ENCODE results near the gene RIN2. TPM values are rescaled to one million over a fixed set of nuclear protein-coding genes. Genes with fewer than 3 reads are reported as not detected.

Gene RIN2
- total RNA-seq, 1 experiment from 2014 or later = 1.0 TPM

GRCh38 chr20:19745106-19745505, 13.0 kb upstream of the RIN2 start:
- no peak overlapping the region for H3K4me3 Mint-ChIP-seq
- no peak overlapping the region for H3K14ac ChIP-seq (ENCODE audit: insufficient read depth, low read length)
- no peak overlapping the region for H4K91ac ChIP-seq (ENCODE audit: insufficient read length, low read depth, low read length)
- H2BK12ac ChIP-seq (ENCODE audit: insufficient read length, low read depth, low read length) = no peak overlapping the region
- H4K8ac ChIP-seq (replicated peaks; ENCODE audit: insufficient read length, low read depth, low read length) = no peak overlapping the region
- no peak for DNase-seq
- H3K4ac ChIP-seq (ENCODE audit: low read depth, low read length) = no peak overlapping the region
- H3K9ac ChIP-seq (ENCODE audit: extremely low read depth, insufficient read length, low read length) = no peak overlapping the region
- H3K36me3 Mint-ChIP-seq (ENCODE audit: insufficient read depth in 1 of 3, low read depth in 3 of 3) = peaks cover 0 to 5% (median 3%) of the 10 kb centered on the region in 3 experiments; a peak in 1 of 7 replicates
- no peaks in the 10 kb centered on the region for H3K23me2 ChIP-seq (ENCODE audit: insufficient read length, low read depth, low read length, poor library complexity, severe bottlenecking)
- no peaks in the 10 kb centered on the region; the same call in 1 of the 2 replicates for H3K4me1 ChIP-seq (ENCODE audit: insufficient read depth, low read length)
- no peak overlapping the region for H4K5ac ChIP-seq (ENCODE audit: insufficient read length, low read depth, low read length)
- H2AK5ac ChIP-seq (ENCODE audit: insufficient read length, low read length) = no peak overlapping the region
- H2AFZ ChIP-seq (ENCODE audit: low read length) = no peak overlapping the region
- no peak for TF ChIP-seq CTCF (conservative IDR thresholded peaks at IDR 0.05)
- no peak overlapping the region for H3K27ac Mint-ChIP-seq
- H2BK15ac ChIP-seq (ENCODE audit: low read depth, low read length) = no peak overlapping the region
- H3K27ac ChIP-seq (ENCODE audit: insufficient read length, low read depth, low read length) = no peak overlapping the region
- H3K23ac ChIP-seq (ENCODE audit: insufficient read length, low read depth, low read length) = no peak overlapping the region
- H3K4me1 Mint-ChIP-seq = peaks cover 16 to 20% of the 10 kb centered on the region in 2 experiments
- H3K56ac ChIP-seq (ENCODE audit: insufficient read length, low read depth, low read length) = no peak overlapping the region
- H3T11ph ChIP-seq (ENCODE audit: low read length) = no peak overlapping the region
- no peaks in the 10 kb centered on the region for H3K9me3 ChIP-seq (ENCODE audit: control insufficient read depth, low read depth, low read length)
- H2BK5ac ChIP-seq (ENCODE audit: insufficient read length, low read length) = no peak overlapping the region
- H3K18ac ChIP-seq (ENCODE audit: insufficient read length, low read depth, low read length) = no peak overlapping the region
- H4K20me1 ChIP-seq (ENCODE audit: control insufficient read depth, insufficient read depth, insufficient read length) = no peaks in the 10 kb centered on the region
- H2BK120ac ChIP-seq (ENCODE audit: low read depth, low read length, poor library complexity, severe bottlenecking) = no peak overlapping the region
- no peaks in the 10 kb centered on the region for H3K79me2 ChIP-seq (ENCODE audit: insufficient read depth, low read length)
- no CpG with 5 or more reads among the region's 3 CpGs for WGBS (ENCODE audit: extremely low coverage, insufficient read length, low lambda C conversion rate)
- H3K79me1 ChIP-seq (ENCODE audit: insufficient read depth, low read depth, low read length, poor library complexity, severe bottlenecking) = no peaks in the 10 kb centered on the region
- H3K9me3 Mint-ChIP-seq = peaks cover 11 to 13% of the 10 kb centered on the region in 2 experiments
- no peak overlapping the region for H3K4me2 ChIP-seq (ENCODE audit: insufficient read depth, insufficient read length, low read length)
- H2BK20ac ChIP-seq (ENCODE audit: low read depth, low read length, poor library complexity, severe bottlenecking) = no peak overlapping the region
- no peaks in the 10 kb centered on the region for H3K27me3 ChIP-seq (ENCODE audit: insufficient read depth, low read length)
- peaks cover 2% of the 10 kb centered on the region for H3K27me3 Mint-ChIP-seq (ENCODE audit: low read depth)

Measured in H9 (cell line).